ENCODE results near the gene ZDHHC18.

Gene ZDHHC18

GRCh38 chr1:26784023-26784871 lies 42.2 kb upstream of the ZDHHC18 start:
- TF ChIP-seq ZFX (IDR thresholded peaks at IDR 0.05; ENCODE audit: borderline replicate concordance), result no peak
- TF ChIP-seq, protein P1, sequence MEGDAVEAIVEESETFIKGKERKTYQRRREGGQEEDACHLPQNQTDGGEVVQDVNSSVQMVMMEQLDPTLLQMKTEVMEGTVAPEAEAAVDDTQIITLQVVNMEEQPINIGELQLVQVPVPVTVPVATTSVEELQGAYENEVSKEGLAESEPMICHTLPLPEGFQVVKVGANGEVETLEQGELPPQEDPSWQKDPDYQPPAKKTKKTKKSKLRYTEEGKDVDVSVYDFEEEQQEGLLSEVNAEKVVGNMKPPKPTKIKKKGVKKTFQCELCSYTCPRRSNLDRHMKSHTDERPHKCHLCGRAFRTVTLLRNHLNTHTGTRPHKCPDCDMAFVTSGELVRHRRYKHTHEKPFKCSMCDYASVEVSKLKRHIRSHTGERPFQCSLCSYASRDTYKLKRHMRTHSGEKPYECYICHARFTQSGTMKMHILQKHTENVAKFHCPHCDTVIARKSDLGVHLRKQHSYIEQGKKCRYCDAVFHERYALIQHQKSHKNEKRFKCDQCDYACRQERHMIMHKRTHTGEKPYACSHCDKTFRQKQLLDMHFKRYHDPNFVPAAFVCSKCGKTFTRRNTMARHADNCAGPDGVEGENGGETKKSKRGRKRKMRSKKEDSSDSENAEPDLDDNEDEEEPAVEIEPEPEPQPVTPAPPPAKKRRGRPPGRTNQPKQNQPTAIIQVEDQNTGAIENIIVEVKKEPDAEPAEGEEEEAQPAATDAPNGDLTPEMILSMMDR (IDR thresholded peaks at IDR 0.05), result no peak
- peak overlapping the region; percentile 97 for H3K27ac ChIP-seq

DNA sequence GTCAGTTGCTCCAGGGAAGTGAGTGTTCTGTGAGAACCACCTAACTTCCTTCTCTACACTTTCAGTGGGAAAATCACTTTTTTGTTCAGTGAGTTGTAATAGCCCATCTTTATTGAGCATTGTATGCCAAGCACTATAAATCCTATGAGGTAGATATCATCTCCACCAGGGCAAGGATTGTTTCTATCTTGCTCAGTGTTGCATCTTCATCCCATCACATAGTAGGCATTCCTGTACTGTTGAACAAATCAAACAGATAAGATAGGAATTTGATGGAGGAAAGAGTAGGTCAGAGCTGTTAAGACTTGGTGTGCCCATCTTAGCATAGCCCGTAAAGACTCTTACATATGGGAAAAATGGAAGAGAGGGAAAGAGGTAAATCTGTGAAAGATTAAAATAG lies 41.6 kb upstream of the ZDHHC18 start:
- TF ChIP-seq, protein P1 (IDR thresholded peaks at IDR 0.05), result no peak
- no peak for TF ChIP-seq ZFX (IDR thresholded peaks at IDR 0.05; ENCODE audit: borderline replicate concordance)
- H3K27ac ChIP-seq, result peak overlapping the region; percentile 97

DNA sequence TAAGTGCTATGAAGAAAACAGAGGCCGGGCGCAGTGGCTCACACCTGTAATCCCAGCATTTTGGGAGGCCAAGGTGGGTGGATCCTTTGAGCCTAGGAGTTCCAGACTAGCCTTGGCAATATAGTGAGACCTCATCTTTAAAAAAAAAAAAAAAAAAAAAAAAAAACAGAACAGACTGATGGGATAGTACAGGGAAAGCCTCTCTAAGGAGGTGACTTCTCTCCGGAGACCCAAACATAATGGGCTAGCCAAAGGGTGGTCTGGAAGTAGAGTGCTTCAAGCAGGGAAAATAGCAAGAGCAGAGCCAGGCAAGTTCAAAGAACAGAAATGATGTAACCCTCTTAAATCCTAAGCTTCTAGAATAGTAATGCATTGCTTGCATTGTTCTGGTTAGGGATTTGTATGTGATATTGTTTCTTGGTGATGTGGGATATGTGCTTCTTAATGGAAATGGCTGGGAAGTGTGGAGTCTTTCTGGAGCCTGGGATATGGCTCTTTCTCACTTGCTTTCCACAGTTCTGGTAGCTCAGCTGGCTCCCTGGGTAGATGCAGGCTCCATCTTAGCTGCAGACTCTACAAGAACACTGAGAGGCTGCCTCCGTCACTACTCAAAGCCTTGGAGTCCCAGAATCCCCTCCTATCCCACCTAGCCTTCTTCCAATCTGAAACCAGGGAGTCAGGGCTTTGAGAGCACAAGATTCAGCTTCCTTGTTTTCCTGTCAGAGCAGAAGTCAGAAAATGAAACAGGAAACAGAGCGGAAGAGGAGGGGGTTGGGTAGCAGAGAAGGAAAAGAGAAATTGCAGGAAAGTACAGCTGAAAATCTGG lies 40.7 kb upstream of the ZDHHC18 start:
- peak overlapping the region; percentile 97 for H3K27ac ChIP-seq
- no peak for TF ChIP-seq ZFX (IDR thresholded peaks at IDR 0.05; ENCODE audit: borderline replicate concordance)
- TF ChIP-seq, protein P1 (IDR thresholded peaks at IDR 0.05), result no peak

DNA sequence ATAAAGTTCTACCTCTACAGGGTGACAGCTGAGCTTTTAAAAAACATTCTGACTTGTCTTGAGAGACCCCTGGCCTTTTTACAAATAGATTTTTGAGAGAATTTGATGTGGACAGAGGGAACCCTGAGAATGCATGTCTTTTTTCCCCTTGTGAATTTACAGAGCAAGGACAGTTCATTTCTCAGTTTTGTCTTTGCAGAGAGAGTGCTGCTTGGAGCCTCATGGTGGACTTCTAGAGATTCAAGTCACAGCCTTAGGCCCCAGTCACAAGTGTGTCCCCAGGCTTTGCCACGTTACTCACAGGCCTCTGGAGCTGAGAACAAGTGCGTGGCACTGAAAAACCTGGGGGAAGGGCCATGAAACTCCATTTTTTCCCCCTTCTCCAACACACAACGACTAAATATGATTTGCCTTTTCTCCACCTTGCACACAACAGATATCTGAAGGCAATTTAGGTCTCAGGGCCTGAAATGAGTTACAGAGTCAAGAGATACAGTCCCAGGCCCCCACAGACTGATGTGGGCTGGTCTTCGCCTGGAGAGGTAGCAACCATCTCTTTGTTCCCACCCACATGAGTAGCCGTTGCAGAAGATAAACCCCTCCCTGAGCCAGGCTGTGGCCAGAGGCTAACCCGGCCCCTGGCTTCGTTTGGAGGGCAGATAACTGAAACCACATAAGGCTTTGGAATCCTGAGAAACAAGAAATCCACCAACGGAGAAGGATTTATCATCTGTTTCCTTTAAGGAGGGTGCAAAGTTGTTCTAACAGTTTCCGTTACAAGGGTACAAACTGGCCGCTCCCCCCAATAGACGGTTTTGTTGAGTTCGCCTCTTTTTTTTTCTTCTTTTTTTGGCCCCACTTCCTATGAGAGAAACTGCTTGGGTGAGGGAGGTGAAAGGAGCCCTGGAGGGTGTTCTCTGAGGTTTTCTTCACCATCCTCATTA lies 39.8 kb upstream of the ZDHHC18 start:
- peak overlapping the region; percentile 97 for H3K27ac ChIP-seq
- no peak for TF ChIP-seq ZFX (IDR thresholded peaks at IDR 0.05; ENCODE audit: borderline replicate concordance)
- TF ChIP-seq, protein P1 (IDR thresholded peaks at IDR 0.05), result no peak

DNA sequence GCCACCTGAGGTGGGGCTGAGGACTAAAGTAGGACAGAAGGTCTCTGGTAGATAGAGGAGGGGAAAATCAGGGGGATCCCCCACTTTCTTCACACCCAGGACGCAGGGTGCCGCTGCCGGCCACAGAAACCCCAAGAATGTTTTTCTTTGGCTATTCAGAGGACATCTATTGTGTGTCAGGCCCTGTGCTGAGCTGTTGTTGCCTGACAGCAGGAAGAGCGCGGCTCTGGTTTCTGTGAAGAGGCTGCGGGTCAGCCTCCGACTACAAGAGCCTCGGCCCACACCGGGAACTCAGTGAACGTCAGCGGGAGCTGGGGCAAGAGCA lies 39.1 kb upstream of the ZDHHC18 start:
- TF ChIP-seq, protein P1 (IDR thresholded peaks at IDR 0.05), result no peak
- no peak for TF ChIP-seq ZFX (IDR thresholded peaks at IDR 0.05; ENCODE audit: borderline replicate concordance)
- H3K27ac ChIP-seq, result peak overlapping the region; percentile 97

GRCh38 chr1:26787706-26788514 lies 38.6 kb upstream of the ZDHHC18 start, which contains the start of gene PIGV:
Gene PIGV, plus strand, starts transcription at chr1:26787950. Its CDS starts 2,866 bp downstream, at chr1:26790816.
- H3K27ac ChIP-seq, result peak within 1 kb of the TSS; percentile 97
- TF ChIP-seq, protein P1 (IDR thresholded peaks at IDR 0.05), result no peak
- TF ChIP-seq ZFX (IDR thresholded peaks at IDR 0.05; ENCODE audit: borderline replicate concordance), result no peak
